ENCODE data around the gene ASTE1.

- TF ChIP-seq ZNF41 (CRISPR knock-in tag; conservative IDR thresholded peaks at IDR 0.05): no peak
- TF ChIP-seq MECOM (CRISPR knock-in tag; IDR thresholded peaks at IDR 0.05): no peak
- TF ChIP-seq CTCF (IDR thresholded peaks at IDR 0.05 in 2 of 3, conservative IDR thresholded peaks at IDR 0.05 in 1 of 3; ENCODE audit: insufficient read depth in 2 of 3, low read depth in 1 of 3, low read length in 3 of 3): no peak
- no peak for TF ChIP-seq ZFP36 (IDR thresholded peaks at IDR 0.05; ENCODE audit: low read depth, low read length, partially characterized antibody)
- TF ChIP-seq KDM1A (IDR thresholded peaks at IDR 0.05): no peak
- TF ChIP-seq EP300 (IDR thresholded peaks at IDR 0.05; ENCODE audit: low read length): no peak
These were observed 29.3 kb downstream of the ASTE1 start for GRCh38 chr3:130997289-130997688.

Data from K562 (cell line).